Erythroblast (primary cell): ENCODE data around the gene SVBP.

ENCODE experiments used
- GATA1 ChIP-seq: IDR thresholded peaks from 2 replicates; pipeline ENCODE4 v1.6.1; 2011; ENCODE audit warnings: low read depth, mild to moderate bottlenecking, control low read depth, low read length, moderate library complexity
- POLR2A ChIP-seq: IDR thresholded peaks from 2 replicates; pipeline ENCODE4 v1.6.1; 2011; ENCODE audit warnings: mild to moderate bottlenecking, low read length

GRCh38 chr1:42817440-42817767 is 207 bp upstream of the SVBP start:
- no peak for TF ChIP-seq POLR2A
- TF ChIP-seq GATA1: no peak
